Peyer's patch (tissue), 4 donors: ENCODE data around the gene DFFB.

ENCODE experiments used
- POLR2A ChIP-seq, 2 donors: fragments of 450-650 bp; IDR thresholded peaks; one replicate each; pipeline ENCODE4 v1.5.1; 2017; ENCODE audit warnings: antibody characterized with exemption in 2 of 2, mild to moderate bottlenecking in 2 of 2, moderate library complexity in 2 of 2
- TF ChIP-seq, protein P1 (sequence below), 6 experiments: fragments of 450-650 bp in 4 of 6; fragments of 200-600 bp in 2 of 6; sonication (generic) in 1 of 6; IDR thresholded peaks; one replicate each; pipeline ENCODE4 v1.5.1; 2017 to 2019; ENCODE audit warnings: antibody characterized with exemption in 6 of 6, mild to moderate bottlenecking in 3 of 6, moderate library complexity in 1 of 6

GRCh38 chr1:3816331-3817137 lies 40.7 kb upstream of the DFFB start:
- TF ChIP-seq POLR2A (IDR thresholded peaks at IDR 0.05), result no peak
- TF ChIP-seq, protein P1, sequence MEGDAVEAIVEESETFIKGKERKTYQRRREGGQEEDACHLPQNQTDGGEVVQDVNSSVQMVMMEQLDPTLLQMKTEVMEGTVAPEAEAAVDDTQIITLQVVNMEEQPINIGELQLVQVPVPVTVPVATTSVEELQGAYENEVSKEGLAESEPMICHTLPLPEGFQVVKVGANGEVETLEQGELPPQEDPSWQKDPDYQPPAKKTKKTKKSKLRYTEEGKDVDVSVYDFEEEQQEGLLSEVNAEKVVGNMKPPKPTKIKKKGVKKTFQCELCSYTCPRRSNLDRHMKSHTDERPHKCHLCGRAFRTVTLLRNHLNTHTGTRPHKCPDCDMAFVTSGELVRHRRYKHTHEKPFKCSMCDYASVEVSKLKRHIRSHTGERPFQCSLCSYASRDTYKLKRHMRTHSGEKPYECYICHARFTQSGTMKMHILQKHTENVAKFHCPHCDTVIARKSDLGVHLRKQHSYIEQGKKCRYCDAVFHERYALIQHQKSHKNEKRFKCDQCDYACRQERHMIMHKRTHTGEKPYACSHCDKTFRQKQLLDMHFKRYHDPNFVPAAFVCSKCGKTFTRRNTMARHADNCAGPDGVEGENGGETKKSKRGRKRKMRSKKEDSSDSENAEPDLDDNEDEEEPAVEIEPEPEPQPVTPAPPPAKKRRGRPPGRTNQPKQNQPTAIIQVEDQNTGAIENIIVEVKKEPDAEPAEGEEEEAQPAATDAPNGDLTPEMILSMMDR (IDR thresholded peaks at IDR 0.05), result no peak
